Ascending aorta (tissue), 2 donors: ENCODE data around the gene ITGBL1. TPM values are rescaled to one million over a fixed set of nuclear protein-coding genes. Genes with fewer than 3 reads are reported as not detected.

Experiments
- DNase-seq, 2 donors: peaks; one replicate each; pipeline ENCODE4 v3.0.0-alpha.2; 2019; ENCODE audit warnings: low spot score in 2 of 2
- H3K27ac ChIP-seq, 2 donors: fragments of 200-600 bp; sonication (generic); one replicate each; pipeline ENCODE4 v1.5.1; 2016 to 2017; ENCODE audit warnings: mild to moderate bottlenecking in 1 of 2
- H3K27me3 ChIP-seq: fragments of 200-600 bp; sonication (generic); one replicate; pipeline ENCODE4 v1.5.1; 2017
- H3K36me3 ChIP-seq, 2 donors: fragments of 200-600 bp; sonication (generic); one replicate each; pipeline ENCODE4 v1.5.1; 2016
- H3K4me1 ChIP-seq, 2 donors: fragments of 200-600 bp; sonication (generic); one replicate each; pipeline ENCODE4 v1.5.1; 2016 to 2017; ENCODE audit warnings: mild to moderate bottlenecking in 1 of 2
- H3K4me3 ChIP-seq, 2 donors: fragments of 200-600 bp; sonication (generic); one replicate each; pipeline ENCODE4 v1.5.1; 2016 to 2017; ENCODE audit warnings: mild to moderate bottlenecking in 1 of 2
- H3K9me3 ChIP-seq, 2 donors: fragments of 200-600 bp; sonication (generic); one replicate each; pipeline ENCODE4 v1.5.1; 2016
- CTCF ChIP-seq, 3 experiments: fragments of 200-600 bp in 2 of 3; fragments of 450-650 bp in 1 of 3; sonication (generic) in 2 of 3; IDR thresholded peaks; one replicate each; pipeline ENCODE4 v1.5.1; 2016 to 2019; ENCODE audit warnings: antibody characterized with exemption in 3 of 3, mild to moderate bottlenecking in 1 of 3, moderate library complexity in 1 of 3
- intact Hi-C: fragments of 100-400 bp; cut with DNase I; formaldehyde crosslinking; loops from one replicate; pipeline ENCODE4 v1.15.1; 2023
- total RNA-seq: library from RNA; depleted of rRNA; stranded (reverse); fragments of >200 nt; gene quantifications from one replicate; pipeline ENCODE4 v1.1.0, GENCODE V29; 2016

Gene ITGBL1
- total RNA-seq, 1 donor from 2014 or later, result 47.1 TPM

- H3K9me3 ChIP-seq, result no peaks in the 10 kb centered on the region
- no peaks in the 10 kb centered on the region for H3K27me3 ChIP-seq
- TF ChIP-seq CTCF (IDR thresholded peaks at IDR 0.05), result no peak
- H3K36me3 ChIP-seq, result no peaks in the 10 kb centered on the region
- H3K4me1 ChIP-seq, result no peaks in the 10 kb centered on the region
- DNase-seq, result no peak
- no peak overlapping the region for H3K4me3 ChIP-seq
- H3K27ac ChIP-seq, result no peak overlapping the region
- intact Hi-C loops, result no loop called here
Observed at GRCh38 chr13:101493541-101493940, 41.1 kb downstream of the ITGBL1 start.

- peaks cover 0 to 6% of the 10 kb centered on the region in 2 donors for H3K4me1 ChIP-seq
Observed at GRCh38 chr13:101499406-101499805, 46.9 kb downstream of the ITGBL1 start.

DNA sequence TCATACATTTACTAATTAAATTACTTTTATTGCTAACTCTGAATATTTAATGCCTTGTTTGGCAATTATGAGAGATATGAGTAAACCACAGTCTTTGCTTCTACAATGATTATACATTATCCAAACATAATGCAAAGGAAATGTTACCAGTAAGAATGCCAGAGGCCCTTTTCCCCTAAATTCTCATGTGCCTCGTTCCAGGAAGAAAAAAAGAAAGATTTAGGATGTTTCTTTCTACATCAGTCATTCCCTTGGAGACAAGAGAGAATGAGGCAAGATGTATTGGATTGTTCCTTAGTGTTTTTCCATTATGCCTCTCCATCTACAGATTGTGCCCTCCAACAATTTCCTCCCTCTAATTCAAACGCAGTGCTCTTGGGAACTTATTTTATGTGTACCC, 50.1 kb downstream of the ITGBL1 start:
- no peak for TF ChIP-seq CTCF (IDR thresholded peaks at IDR 0.05)
- no peaks in the 10 kb centered on the region for H3K36me3 ChIP-seq
- peaks cover 0 to 6% of the 10 kb centered on the region in 2 donors for H3K4me1 ChIP-seq
- H3K4me3 ChIP-seq, result no peak overlapping the region
- intact Hi-C loops, result no loop called here
- H3K27ac ChIP-seq, result no peak overlapping the region
- no peaks in the 10 kb centered on the region for H3K27me3 ChIP-seq
- no peaks in the 10 kb centered on the region for H3K9me3 ChIP-seq
- DNase-seq, result no peak

More at GRCh38 chr13:101499406-101499805, 46.9 kb downstream of the ITGBL1 start:
- intact Hi-C loops, result loop anchor here (5.0 kb wide), 1 partner anchor 42 kb away; no protein-coding TSS in a partner anchor
- Histone ChIP-seq H3K27ac (peak overlapping the region; percentile 82 to 83), H3K9me3 (no peaks in the 10 kb centered on the region), H3K27me3 (no peaks in the 10 kb centered on the region), H3K4me3 (peak overlapping the region in 1 of 2 donors; percentile 52), H3K36me3 (no peaks in the 10 kb centered on the region)
- no peak for DNase-seq
- no peak for TF ChIP-seq CTCF (IDR thresholded peaks at IDR 0.05)

DNA sequence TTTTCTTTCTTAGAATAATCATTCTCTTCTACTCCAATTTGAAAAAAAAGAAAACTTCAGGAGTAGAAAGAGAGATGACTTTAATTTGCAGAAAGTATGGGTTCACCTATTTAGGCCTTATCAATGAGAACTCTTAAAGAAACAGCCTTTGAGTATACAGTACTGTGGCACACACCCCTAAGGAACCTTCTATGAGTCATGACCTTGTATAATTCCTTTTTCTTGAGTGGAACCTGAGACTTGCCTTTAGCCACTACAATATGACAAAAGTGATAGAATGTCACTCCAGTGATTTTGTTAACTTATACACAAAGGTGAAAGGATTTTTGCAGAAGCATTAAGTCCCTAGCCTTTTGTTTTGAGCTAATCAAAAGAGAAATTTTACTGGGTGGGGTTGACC, 58.7 kb downstream of the ITGBL1 start:
- intact Hi-C loops, result no loop called here
- H3K27ac ChIP-seq, result peak overlapping the region in 1 of 2 donors; percentile 33

GRCh38 chr13:101511766-101512165, 59.3 kb downstream of the ITGBL1 start:
- H3K27ac ChIP-seq, result peak overlapping the region; percentile 15 to 33
- H3K9me3 ChIP-seq, result no peaks in the 10 kb centered on the region
- H3K4me1 ChIP-seq, result peaks cover 0 to 7% of the 10 kb centered on the region in 2 donors
- no peak for TF ChIP-seq CTCF (IDR thresholded peaks at IDR 0.05)
- no peaks in the 10 kb centered on the region for H3K36me3 ChIP-seq
- intact Hi-C loops, result no loop called here
- H3K4me3 ChIP-seq, result no peak overlapping the region
- no peak for DNase-seq
- H3K27me3 ChIP-seq, result no peaks in the 10 kb centered on the region

More for the DNA sequence above, 58.7 kb downstream of the ITGBL1 start:
- no peak for TF ChIP-seq CTCF (IDR thresholded peaks at IDR 0.05)
- H3K9me3 ChIP-seq, result no peaks in the 10 kb centered on the region
- DNase-seq, result no peak
- H3K36me3 ChIP-seq, result no peaks in the 10 kb centered on the region
- no peaks in the 10 kb centered on the region for H3K27me3 ChIP-seq
- H3K4me1 ChIP-seq, result peaks cover 0 to 7% of the 10 kb centered on the region in 2 donors
- H3K4me3 ChIP-seq, result no peak overlapping the region

DNA sequence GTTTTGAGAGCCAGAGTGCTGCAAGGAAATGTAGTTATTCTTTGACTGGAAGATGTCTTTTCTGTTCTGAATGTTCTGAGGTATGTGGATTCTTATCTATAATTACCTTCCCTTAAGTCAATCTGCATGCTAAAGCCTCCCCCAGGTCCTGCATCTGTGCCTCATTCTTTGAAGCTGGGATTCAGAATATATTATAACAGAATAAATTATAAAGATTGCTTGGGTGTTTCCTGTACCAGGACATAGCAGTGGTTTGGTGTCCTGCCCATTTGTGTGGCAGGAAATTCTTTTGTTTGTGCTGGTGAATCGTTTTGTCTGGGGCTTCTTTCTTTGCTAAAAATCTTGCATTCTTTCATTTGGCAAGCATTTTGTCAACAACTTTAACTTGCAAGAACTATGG, 60.2 kb downstream of the ITGBL1 start:
- intact Hi-C loops, result no loop called here
- no peaks in the 10 kb centered on the region for H3K9me3 ChIP-seq
- H3K36me3 ChIP-seq, result no peaks in the 10 kb centered on the region
- H3K4me3 ChIP-seq, result no peak overlapping the region
- H3K4me1 ChIP-seq, result peaks cover 0 to 7% of the 10 kb centered on the region in 2 donors
- no peaks in the 10 kb centered on the region for H3K27me3 ChIP-seq
- DNase-seq, result no peak
- peak overlapping the region; percentile 15 to 33 for H3K27ac ChIP-seq
- no peak for TF ChIP-seq CTCF (IDR thresholded peaks at IDR 0.05)
